HG03039 (cell line): Measurements from ENCODE around the gene BMP6.

Experiments used
- ATAC-seq: cut with Tn5 transposase; IDR thresholded peaks from one replicate; pipeline ENCODE4 v1.9.1; 2021; ENCODE audit warnings: mild to moderate bottlenecking, moderate library complexity; ENCODE audit not compliant: unreplicated experiment

Gene BMP6

DNA sequence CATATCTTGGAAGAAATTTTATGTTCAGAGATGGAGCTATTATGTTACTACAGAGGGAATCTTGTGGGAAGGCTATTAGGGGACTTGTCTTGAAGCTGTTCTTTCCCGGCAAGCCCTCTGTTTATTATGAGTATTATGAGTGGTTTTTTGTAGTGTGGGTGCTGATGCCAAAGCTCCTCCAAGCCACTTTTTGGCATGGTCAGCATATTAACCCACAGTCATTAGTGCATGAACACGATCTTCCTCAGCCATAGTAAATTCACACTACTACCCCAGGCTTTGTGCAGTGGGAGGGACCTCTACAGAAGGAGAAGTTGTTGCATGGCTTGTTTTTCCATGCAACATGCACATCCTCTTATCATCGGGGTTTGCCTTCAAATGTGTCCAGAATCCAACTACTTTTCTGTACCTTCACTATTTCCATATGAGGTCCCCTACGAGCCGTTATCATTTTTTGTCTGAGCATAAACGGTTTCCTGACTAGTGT lies 6.5 kb upstream of the BMP6 start:
- no peak for ATAC-seq

DNA sequence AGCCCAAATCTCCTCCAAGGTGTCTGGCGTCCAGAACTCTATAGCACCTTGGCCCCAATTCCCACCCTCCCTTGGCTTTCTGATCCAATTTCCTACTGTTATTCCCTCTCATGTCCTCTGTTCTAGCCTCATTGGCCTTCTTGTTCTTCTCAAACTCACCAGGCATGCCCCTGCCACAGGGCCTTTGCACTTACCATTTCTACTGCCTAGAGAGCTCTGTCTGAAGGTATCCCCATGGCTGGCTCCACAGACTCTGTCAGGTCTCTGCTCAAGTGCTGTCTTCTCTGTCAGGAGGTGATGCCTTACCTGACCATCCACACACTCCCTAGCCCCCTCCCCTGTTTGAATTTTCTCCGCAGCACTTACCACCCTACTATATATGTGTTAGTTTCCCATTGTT lies 5.6 kb upstream of the BMP6 start:
- no peak for ATAC-seq

DNA sequence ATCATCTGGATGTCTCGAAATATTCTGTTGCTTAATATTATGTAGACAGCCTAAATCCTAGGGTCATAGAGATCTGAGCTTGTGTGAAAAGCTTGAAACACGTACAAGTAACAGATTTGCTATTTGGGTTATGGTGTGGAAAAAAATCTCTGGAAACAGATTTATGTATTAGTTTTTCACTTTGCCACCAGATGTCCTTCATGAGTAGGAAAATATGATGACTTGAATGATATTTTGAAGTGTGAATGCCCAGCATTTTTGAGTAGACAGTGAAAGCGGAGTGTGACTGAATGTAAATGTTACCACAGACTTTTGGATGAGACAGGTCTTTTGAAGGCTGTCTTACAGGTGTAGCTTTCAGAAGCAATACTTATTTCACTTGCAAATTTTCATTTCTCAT lies 4.2 kb upstream of the BMP6 start:
- ATAC-seq, result no peak

- ATAC-seq, result no peak
Measured at GRCh38 chr6:7723041-7723447, 2.9 kb upstream of the BMP6 start.

DNA sequence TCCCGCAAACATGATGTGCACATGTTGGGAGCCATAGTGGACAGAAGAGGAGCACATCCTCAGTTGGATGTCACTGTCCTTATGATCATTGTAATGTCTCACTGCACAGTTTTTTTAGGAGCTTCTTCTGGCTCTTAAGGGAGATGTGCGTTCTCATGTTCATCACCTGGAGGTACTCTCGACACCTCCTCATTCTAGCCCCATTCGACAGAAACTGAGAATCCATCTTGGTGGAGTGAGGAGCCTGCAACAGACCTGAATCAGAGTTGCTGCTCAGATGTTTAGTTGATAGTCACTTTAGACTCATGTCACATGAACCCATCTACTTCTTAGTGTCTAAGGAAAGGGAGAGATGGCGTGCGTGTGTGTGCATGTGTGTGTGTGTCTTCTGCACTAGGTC lies 2.3 kb upstream of the BMP6 start:
- no peak for ATAC-seq

DNA sequence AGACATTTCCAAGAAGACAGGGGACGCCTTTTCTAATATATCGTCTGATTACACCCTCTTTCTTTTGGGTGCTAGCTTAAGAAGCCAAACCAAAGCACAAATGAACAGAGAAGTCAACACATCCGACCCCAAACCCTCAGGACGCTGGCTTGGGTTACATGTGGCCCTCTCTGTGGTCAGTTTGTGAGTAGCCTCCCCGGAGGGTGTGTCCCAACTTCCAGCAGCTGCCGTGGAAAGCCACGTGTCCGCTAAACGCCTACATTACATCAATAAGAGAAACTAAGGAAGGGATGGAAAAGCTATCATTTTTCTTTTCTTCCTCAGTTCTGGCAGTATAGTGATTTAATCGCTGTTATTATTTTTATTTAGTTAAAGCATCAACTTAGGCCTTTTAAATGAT lies 487 bp upstream of the BMP6 start:
- ATAC-seq, result no peak

DNA sequence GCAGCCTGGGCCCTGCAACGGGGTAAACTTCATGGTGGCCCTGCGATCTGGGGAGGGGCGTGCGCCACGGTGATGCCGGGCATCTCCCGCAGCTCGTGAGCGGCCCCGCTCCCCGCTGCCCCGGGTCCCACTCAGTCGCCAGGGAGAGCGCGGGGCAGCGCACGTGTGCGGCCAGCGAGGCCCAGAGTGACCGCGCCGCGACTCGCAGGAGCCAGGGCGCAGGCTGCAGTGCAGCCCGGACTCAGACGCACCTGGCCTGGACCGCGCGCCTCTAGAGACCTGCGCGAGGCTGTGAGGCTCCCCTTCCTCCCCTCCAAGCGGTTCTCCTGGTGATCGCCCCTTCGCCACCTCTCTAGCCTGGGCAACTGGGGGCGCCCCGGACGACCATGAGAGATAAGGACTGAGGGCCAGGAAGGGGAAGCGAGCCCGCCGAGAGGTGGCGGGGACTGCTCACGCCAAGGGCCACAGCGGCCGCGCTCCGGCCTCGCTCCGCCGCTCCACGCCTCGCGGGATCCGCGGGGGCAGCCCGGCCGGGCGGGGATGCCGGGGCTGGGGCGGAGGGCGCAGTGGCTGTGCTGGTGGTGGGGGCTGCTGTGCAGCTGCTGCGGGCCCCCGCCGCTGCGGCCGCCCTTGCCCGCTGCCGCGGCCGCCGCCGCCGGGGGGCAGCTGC lies 652 bp downstream of the BMP6 start:
- no peak for ATAC-seq

DNA sequence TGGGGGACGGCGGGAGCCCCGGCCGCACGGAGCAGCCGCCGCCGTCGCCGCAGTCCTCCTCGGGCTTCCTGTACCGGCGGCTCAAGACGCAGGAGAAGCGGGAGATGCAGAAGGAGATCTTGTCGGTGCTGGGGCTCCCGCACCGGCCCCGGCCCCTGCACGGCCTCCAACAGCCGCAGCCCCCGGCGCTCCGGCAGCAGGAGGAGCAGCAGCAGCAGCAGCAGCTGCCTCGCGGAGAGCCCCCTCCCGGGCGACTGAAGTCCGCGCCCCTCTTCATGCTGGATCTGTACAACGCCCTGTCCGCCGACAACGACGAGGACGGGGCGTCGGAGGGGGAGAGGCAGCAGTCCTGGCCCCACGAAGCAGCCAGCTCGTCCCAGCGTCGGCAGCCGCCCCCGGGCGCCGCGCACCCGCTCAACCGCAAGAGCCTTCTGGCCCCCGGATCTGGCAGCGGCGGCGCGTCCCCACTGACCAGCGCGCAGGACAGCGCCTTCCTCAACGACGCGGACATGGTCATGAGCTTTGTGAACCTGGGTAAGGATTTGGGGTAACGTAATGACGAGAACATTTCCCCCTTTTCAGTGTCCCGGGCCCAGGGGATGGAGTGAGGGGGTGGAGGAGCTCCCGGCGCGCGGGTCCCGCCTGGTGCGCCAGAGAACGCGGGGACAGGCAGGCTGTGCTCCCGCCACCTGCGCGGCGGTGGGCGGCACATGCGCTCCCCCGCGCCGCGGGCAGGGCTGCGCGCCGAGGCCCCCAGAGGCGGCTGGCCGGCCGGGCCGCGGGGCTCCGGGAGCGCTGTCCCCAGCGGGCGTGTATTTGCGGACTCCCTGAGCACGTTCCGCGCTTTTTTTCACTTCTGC lies 1.4 kb downstream of the BMP6 start:
- ATAC-seq, result no peak

GRCh38 chr6:7727946-7728854 lies 2.3 kb downstream of the BMP6 start:
- ATAC-seq, result no peak

GRCh38 chr6:7728855-7729590 lies 3.1 kb downstream of the BMP6 start:
- ATAC-seq, result no peak

- ATAC-seq, result no peak
Measured at GRCh38 chr6:7730001-7730783, 4.3 kb downstream of the BMP6 start.

- ATAC-seq, result no peak
Measured at GRCh38 chr6:7730784-7731227, 4.9 kb downstream of the BMP6 start.

- ATAC-seq, result no peak
Measured at GRCh38 chr6:7731294-7731693, 5.4 kb downstream of the BMP6 start.

DNA sequence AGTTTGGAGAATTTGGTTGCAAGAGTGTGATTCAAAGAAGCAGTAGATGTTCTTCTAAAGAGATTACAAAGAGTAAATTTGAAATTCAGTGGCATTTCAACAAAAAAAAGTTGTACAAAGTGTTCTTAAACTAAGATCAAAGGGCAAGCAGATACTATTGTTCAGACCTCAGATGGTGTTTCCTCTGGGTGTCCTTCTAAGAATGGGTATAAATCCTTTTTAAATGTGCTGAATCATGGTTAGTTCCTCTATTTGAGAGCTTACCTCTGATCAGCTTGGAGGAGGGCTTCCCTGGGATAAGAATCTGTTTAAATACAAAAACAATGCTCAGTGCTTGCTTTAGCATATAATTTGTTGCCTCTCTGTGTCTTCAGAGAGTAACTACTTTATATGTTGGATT lies 6.3 kb downstream of the BMP6 start:
- no peak for ATAC-seq

- no peak for ATAC-seq
Measured at GRCh38 chr6:7734707-7735383, 8.9 kb downstream of the BMP6 start.

GRCh38 chr6:7737106-7737505 lies 11.2 kb downstream of the BMP6 start:
- no peak for ATAC-seq

DNA sequence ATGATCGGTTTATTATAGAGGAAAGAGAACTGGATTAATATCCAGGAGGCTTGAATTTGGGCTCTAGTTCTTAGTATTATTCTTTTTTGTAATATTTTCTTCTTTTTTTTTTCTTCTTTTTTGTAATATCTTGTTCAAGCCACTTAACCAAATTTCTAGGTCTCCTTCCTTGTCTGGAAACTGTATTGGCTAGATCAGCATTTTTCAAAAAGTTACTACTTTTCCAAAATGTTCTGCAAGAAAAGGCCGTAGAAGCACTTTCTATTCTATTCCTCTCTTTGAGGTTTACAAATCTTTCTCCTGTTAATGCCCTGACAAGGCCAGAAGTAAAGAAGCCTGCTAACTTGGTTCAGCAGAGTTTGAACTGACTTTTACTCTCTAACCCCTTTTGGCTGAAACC lies 12.0 kb downstream of the BMP6 start:
- ATAC-seq, result no peak

DNA sequence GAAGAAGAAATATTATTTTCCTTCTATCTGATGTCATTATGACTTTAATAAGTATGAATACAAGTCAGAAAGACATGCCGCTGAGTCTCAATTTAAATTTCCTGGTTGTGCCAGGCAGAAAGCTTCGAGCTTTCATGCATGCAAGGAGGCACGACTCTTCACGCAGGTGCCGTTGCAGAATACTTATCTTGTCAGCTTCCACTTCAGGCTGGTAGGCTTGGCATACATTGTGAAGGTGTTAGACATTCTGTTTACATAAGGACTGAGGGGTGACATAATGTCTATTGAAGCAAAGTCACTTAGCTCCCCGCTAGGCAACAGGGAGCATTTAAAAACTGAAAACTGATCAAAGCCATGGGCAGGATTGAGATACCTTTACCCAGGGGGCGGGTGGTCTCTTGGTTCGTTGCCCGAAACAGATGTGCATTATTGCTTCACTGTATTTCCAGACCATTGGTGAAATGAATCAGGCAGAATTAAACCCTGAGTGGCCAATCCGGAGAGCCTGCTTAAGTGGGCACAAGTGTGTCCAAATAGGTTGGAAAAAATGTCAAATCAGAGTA lies 16.4 kb downstream of the BMP6 start:
- no peak for ATAC-seq

DNA sequence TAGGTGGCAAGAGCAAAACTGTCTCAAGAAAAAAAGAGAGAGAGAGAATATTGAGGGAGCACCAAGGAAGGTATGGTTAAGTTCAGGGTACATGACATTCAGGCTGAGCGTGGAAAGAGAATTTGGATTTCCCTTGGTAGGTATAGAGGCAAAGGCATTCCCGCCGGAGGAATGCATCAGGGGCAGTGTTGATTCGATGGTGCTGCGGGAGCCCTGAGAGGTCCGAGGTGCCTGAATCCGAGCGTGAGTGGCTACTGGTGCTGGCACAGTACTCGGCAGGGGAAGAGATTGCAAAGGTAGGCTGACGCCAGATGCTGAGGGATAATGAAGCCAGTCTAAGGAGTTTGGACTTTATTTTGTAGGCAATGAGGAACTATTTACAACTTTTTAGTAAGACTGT lies 20.0 kb downstream of the BMP6 start:
- ATAC-seq, result no peak
